ENCODE results near the gene MRTO4.
"Not testable (repeated sequence)": the region's sequence is repeated elsewhere in the genome, so short reads cannot be mapped to it uniquely, and the experiment has no call there.

- TF ChIP-seq CTCF (IDR thresholded peaks at IDR 0.05; ENCODE audit: insufficient read depth, low read length, poor library complexity, severe bottlenecking); EZH2phosphoT487 (conservative IDR thresholded peaks at IDR 0.05; ENCODE audit: low read length): not testable (repeated sequence)
These were observed 22.4 kb downstream of the MRTO4 start for GRCh38 chr1:19273844-19274531.

Measured in SU-DHL-6 (cell line).